HTR-8/SVneo (cell line): ENCODE data around the gene CAPS.
"Not testable (repeated sequence)": the region's sequence is repeated elsewhere in the genome, so short reads cannot be mapped to it uniquely, and the experiment has no call there.

Source experiments
- DNase-seq: peaks from one replicate; pipeline ENCODE4 v3.0.0; 2011; ENCODE audit warnings: low spot score, mixed read lengths; ENCODE audit not compliant: insufficient read length
- FAIRE-seq: peaks from 2 replicates; lab custom pipeline; 2011; peaks lifted over from hg19 to GRCh38; lab: Jason Lieb, UNC

CAPS gene

DNA sequence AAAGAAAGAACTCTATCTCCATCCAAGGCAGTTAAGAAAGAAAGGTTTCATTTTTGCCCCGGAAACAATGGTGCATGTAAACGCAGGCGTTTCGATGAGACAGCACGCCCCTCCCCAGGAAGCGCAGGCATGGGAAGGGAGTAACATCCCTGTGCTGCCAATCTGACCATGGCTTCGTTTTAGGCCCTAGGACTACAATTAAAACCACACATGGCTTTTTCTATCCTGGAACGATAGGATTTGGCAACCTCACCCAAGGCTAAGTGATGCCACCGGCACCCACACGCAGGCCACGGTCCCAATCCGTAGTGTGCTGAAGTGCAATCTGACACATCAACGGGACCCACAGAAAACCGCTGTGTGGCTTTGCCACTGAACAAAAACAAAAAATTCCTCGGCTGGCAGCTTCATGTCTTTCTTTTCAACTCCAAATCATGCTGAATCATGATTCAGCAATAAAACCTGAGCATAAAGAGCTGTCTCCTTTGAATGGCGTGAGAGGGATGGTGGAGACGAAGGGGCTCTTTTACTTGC, 39.7 kb downstream of the CAPS start:
- FAIRE-seq (no peak), DNase-seq (no peak)

DNA sequence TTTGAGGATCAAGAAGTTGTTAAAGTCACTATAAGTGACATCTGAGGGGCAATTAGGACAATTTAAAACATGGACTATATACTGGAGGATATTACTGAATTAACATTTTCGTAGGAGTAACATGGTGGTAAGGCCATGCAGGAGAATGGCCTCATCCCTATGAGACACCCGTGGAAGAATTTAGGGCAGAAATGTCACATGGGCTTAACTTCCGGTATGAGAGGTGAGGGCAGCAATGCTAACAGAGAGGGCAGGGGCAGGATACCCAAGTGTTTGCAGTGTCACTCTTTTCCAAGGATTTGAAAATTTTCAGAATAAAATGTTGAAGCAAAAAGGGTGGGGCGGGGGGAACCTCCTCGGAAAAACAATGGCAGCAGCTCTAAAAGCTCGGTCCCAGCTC, 40.2 kb downstream of the CAPS start:
- FAIRE-seq (no peak), DNase-seq (no peak)

DNA sequence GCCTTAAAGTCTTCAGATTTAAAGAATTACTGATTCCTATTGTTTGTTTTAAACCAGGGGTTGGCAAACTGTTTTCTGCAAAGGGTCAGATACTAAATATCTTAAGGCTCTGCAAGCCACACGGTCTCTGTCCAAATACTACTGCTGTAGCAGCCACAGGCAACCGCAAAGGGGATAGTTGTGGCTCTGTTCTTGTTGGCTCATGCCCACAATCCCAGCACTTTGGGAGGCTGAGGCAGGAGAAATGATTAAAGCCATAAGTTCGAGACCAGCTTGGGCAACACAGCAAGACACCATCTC, 41.5 kb downstream of the CAPS start:
- DNase-seq (no peak), FAIRE-seq (no peak)

DNA sequence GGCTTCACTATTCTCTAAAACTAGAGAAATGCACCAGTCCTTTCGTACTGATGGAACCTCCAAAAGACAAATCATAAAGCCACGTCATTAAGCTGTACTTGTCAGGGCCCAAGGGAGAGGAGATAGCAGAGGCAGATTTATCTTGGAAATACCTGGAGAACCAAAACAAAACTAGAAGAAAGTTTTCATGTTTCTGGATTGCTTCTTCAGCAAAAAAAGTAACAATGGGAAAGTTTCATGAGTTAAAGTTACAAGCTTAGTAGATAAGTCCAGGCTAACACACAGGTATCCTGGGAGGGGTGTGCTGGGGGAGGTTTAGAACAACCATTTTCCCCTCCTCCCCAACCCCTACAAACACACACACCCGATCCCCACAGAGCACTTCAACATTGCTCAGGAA, 42.3 kb downstream of the CAPS start:
- FAIRE-seq, result no peak
- DNase-seq, result no peak

DNA sequence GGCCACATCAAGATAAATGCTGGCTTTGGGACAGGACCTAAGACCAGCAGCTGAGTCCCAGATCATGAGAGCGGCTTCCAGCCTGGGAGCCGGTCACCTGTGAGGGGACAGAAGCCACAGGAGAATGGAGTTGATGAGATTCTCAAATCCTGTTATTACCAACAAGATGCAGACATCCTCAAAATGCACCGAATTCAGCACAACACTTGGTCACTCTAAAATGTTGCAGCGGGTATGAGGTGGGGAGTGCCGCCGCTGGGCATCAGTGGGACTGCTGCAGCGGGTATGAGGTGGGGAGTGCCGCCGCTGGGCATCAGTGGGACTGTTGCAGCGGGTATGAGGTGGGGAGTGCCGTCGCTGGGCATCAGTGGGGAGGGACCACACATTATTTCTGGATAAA, 42.7 kb downstream of the CAPS start:
- no peak for FAIRE-seq
- no peak for DNase-seq

DNA sequence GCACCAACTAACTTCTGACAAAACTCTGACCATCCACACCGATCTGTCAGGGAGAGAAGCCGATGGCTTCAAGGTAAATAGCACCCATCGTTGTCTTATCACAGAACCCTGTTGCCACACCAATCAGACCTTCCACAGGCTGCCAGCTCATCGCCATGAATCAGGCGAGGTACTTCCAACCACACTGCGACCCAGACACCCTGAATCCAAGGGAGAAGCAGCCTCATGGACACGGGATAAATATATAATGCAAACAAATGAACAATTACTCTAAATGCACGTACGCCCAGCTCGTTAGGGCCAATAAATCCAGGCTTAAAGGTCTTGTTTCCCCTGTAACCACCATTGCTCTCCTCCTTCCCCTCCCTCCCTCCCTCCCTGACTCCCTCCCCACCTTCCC, 43.1 kb downstream of the CAPS start:
- DNase-seq (no peak), FAIRE-seq (no peak)

DNA sequence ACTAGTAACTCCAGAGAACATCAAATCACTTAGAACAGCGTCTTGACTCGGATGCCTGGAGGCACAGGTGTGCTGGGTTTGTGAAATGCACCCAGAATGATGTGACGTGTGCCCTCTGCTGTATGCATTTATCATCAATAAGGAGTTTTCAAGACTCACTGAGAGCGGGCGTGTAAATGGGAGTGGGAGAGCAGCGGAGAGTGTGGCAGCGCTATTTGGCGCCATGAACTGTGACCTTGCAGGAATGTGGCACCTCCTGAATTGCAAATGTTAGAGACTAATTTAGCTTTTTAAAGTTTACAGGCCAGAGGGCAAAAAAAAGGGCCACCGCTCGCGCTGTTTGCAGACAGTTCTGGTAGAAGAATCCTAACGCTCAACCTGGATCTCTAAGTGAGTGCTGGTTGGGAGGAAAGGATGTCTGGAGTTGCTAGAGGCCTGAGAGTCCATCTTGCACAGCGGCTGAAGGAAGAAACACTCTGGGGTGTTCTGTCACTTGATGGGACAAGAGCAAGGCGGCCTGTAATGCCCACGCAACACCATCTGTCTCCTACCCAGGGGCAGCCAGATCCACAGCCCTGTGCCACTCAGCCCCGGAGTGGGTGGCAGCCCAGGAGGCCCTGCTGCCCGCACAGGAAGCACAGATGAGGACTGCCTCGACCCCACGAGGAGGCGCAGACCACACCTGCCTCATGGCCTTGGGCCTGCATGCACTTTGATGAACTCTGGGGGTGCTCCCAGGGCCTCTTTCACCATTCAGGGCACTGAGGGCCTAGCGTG, 44.2 kb downstream of the CAPS start:
- DNase-seq (no peak), FAIRE-seq (no peak)

DNA sequence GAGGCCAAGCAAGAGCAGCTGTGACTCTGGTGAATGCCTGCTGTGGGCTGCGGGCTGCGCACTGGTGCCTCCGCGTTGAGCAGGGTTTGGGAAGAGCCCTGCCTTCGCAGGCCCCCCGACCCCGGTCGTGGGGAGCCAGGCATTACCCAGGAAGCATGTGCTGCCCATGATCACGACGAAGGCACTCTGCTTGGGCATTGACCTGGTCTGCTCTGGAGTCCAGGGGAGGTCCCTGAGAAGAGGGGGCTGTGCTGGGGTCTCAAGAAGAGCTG, 44.7 kb downstream of the CAPS start:
- FAIRE-seq (no peak), DNase-seq (no peak)

DNA sequence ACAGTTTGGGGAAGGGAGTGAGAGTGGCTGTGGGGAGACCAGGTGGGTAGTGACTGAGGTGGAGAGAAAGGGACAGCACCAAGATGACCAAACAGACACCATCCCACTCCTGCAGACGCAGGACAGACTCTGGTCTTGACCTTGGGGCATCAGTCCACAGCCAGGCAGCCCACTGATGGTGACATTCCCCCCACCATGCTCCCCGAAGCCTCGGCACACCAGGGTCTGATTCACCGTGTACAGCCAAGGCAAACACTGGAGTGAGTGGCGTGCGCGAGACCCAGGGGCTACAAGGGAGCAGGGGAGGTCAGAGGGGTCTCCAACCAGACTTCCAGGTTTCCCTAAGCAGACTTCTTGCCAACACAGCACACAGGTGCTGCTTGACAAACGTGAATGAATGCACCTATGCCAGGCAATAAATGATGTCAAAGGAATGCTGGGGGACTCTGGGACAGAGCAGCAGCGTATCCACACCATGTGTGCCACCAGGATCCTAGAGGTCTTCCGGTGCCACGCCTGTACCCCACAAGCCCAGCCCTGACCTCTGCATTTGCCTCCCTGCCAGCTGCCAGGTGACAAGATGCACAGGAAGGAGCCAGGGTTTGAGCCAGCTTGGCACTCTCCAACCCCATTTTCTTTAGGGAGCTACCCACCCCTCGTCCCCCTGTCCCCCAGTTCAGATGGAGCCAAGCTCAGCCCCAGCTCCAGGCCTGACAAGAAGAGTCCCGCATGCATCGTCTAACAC, 45.4 kb downstream of the CAPS start:
- no peak for DNase-seq
- FAIRE-seq, result no peak

DNA sequence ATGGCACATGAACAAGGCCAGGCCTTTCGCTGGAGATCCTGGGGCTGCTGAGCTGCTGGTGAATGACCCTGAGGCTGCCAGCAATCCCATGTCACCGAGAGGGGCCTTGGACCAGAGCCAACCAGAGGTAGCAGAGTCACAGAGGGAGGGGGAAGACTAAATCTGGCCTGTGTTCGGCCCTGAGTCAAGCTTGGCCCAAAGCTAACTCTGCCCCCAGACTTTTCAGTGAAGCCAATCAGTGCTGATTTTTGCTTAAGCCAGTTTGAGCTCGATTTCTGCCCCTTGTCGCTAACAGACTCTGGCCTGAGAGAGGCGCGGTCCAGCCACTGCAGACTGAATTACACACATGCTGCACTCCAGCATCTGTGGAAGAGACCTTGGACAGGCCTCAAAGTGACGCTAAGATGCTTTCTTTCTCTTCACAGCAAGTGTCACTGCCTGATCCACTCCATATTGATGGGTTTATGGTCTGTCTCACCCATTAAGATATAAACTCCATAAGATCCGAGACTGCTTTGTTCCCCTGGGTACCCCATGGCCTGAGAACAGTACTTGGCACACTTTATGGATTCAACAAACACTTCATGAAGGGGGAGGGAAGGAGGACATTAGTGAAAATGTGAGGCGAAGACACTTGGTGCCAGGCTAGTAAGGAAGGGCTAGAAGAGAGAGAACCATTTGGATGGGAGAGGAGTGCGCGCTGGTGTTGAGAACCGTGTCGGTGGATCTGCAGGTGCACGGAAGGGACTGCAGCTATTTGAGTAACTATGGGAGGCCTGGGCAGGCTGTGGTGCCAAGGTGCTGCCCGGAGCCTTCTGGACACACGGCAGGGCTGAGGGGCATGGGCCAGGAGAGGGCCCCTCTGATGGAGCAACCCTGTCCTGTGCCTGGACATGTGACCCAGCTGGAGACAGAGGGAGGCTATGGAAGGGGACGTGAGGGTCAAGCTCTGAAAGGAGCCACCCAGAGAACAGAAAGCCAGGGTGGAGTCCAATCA, 46.2 kb downstream of the CAPS start:
- DNase-seq (no peak), FAIRE-seq (no peak)

DNA sequence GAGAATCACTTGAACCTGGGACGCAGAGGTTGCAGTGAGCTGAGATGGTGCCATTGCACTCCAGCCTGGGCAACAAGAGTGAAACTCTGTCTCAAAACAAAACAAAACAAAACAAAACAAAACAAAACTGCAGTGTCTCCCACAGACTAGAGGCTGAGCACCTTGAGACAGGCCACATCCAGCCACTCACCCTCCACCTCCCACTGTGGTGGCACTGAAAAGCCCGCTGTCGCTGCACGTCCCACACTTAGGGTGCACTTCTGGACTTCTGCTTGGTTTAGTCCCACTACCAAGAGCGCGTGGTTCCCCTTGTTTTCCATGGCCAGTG, 47.6 kb downstream of the CAPS start:
- FAIRE-seq, DNase-seq: not testable (repeated sequence)

DNA sequence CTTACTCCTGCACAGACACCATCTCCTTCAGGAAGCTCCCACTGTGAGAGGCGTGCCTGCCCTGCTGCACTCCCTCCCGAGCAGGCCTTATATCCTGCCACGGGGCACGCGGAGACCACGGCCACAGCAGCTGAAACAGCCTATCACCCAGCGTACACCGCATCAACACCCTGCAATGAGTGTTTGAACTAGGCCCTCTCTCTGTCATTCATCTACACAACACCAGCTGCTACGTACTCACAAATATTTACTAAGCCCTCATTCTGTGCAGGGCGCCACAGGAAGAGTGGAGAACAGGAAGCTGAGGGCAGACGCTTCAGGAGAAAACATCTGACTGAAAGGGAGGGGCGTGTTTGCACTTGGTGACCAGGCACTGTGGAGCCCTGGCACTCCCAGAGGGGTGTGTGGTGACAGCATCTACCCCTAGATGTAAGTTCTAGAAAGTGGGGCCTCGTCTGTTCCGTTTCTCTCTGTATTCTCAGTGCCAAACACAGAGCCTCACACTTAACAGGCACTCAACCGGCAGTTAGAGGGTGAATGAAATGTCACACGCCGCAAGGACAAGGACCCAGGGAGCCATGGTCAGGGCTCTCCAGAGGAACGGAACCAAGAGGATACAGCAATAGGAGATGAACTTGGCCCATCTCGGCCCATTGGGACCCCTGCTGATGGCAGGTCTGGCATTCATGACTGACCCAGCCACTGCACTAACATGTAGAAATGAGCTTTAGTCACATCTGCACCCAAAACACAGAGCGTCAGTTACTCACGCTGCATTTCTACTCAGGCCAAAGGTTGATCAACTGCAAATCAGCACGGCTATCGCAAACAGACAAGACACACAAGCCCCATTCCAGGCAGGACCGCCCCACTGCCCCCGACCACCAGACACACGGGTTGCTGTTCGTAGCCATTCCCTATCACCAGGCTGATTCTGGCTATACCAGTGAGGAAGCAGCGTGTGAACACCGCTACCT, 48.2 kb downstream of the CAPS start:
- no peak for DNase-seq
- no peak for FAIRE-seq

DNA sequence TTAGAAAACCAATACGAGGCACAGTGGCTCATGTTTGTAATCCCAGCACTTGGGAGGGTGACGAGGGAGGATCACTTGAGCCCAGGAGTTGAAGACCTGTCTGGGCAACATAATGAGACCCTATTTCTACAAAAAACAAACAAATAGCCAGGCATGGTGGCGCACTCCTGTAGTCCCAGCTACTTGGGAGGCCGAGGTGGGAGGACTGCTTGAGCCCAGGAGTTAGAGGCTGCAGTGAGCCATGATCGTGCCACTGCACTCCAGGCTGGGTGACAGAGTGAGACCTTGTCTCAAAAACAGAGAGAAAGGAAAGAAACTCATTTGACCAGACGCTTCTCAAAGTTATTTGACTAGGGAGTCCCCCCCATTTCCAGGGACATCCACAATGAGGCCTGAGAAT, 49.2 kb downstream of the CAPS start:
- FAIRE-seq, DNase-seq: not testable (repeated sequence)

DNA sequence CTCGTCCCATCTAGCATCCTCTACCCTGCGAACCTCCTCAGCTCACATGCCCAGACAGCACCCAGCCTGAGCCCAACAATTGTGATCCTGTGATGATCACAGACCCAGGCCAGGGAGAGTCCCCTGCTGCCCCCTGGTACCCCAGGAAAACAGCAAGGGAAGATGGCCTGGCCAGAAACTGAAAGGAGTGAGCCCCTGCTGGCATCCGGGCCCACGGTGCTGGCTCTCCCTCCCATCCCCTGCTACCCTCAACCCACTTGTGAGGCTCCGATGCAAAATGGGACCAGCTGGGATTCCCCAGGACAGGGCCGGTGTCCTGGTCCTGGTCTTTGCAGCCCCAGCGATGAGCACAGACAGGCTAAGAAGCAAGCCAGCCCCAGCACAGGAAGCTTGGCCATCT, 49.8 kb downstream of the CAPS start:
- FAIRE-seq (no peak), DNase-seq (no peak)

DNA sequence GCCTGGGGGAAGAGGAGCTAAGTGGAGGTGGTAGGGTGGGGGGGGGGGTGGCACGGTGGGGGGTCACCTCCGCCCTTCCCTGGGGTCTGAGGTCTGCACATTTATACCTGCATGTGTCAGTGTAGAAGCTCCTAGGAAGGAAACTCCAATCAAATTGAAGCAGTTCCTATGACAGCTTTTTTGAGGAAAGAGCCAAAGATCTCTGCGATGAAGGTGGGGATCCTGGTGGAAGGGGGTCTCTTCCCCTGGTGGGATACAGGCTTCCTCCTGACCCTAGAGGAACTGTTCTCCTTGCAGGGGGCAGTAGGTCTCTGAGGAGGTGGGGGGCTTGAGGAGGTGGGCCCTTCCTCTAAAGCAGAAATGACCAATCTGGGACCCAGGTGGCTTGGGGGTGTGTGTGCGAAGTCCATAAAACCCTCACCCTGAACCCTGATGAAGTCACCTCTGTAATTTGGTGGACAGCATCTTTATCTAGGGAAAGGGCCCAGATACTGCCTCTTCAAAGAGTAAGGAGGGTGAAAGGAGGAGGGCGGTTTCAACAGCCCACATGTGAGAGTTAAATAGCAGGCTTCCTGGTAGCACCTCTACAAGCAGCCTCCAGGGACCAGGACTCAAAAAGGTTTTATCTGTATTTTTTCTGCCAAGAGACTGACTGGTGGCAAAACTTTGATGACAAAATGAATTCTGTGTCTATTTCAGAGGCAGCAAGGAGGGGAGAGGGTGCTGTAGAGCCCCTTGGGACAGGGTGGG, 50.9 kb downstream of the CAPS start:
- FAIRE-seq, result no peak
- DNase-seq, result no peak
